Measurements from ENCODE around the gene PREX1. TPM values are rescaled to one million over a fixed set of nuclear protein-coding genes. Genes with fewer than 3 reads are reported as not detected.

PREX1 gene
- total and polyA plus RNA-seq, 2 experiments from 2014 or later: 2.4 to 10.3 TPM

- TF ChIP-seq CTCF (conservative IDR thresholded peaks at IDR 0.05; ENCODE audit: low read depth in 2 of 2): no peak
- no peak for TF ChIP-seq ZNF114 (CRISPR knock-in tag; IDR thresholded peaks at IDR 0.05)
- no peak for TF ChIP-seq REST (IDR thresholded peaks at IDR 0.05; ENCODE audit: unreplicated experiment)
- TF ChIP-seq STAT1 (IDR thresholded peaks at IDR 0.05; ENCODE audit: unreplicated experiment): no peak
- TF ChIP-seq EZH2phosphoT487 (IDR thresholded peaks at IDR 0.05; ENCODE audit: unreplicated experiment): no peak
- no peak for TF ChIP-seq JUNB (IDR thresholded peaks at IDR 0.05; ENCODE audit: unreplicated experiment)
- TF ChIP-seq NANOG (IDR thresholded peaks at IDR 0.05; ENCODE audit: borderline replicate concordance): no peak
These were observed 231.4 kb downstream of the PREX1 start (continued) for GRCh38 chr20:48596334-48596898.

GRCh38 chr20:48595495-48596333 is 232.1 kb downstream of the PREX1 start:
- Histone ChIP-seq H3K4me2 (no peak overlapping the region), H4K20me1 (replicated peaks; ENCODE audit: insufficient read depth) (no peaks in the 10 kb centered on the region)
- ATAC-seq: no peak
- TF ChIP-seq EZH2 (IDR thresholded peaks at IDR 0.05; ENCODE audit: low read depth, unreplicated experiment) (no peak), REST (IDR thresholded peaks at IDR 0.05; ENCODE audit: unreplicated experiment) (no peak), CTCF (conservative IDR thresholded peaks at IDR 0.05; ENCODE audit: low read depth in 2 of 2) (no peak), STAT1 (IDR thresholded peaks at IDR 0.05; ENCODE audit: unreplicated experiment) (no peak), POLR2AphosphoS5 (IDR thresholded peaks at IDR 0.05; ENCODE audit: low read depth) (no peak), JUNB (IDR thresholded peaks at IDR 0.05; ENCODE audit: unreplicated experiment) (no peak), CREB1 (CRISPR knock-in tag; IDR thresholded peaks at IDR 0.05; ENCODE audit: low read depth) (no peak), ZNF114 (CRISPR knock-in tag; IDR thresholded peaks at IDR 0.05) (no peak)

More at GRCh38 chr20:48595495-48596333, 232.1 kb downstream of the PREX1 start:
- no peaks in the 10 kb centered on the region for H3K36me3 ChIP-seq (ENCODE audit: insufficient read depth)
- H3K27ac ChIP-seq (ENCODE audit: low read depth): no peak overlapping the region
- Mint-ChIP-seq H3K36me3 (ENCODE audit: low read depth) (no peaks in the 10 kb centered on the region), H3K4me3 (no peak overlapping the region), H3K9me3 (no peaks in the 10 kb centered on the region), H3K27me3 (ENCODE audit: insufficient read depth, low read depth, poor library complexity) (peaks cover 6% of the 10 kb centered on the region), H3K27ac (no peak overlapping the region), H3K4me1 (peaks cover 9% of the 10 kb centered on the region)
- no peaks in the 10 kb centered on the region for H3K27me3 ChIP-seq (ENCODE audit: insufficient read depth)
- no peak for DNase-seq (ENCODE audit: low spot score)
- no peak overlapping the region for H3K4me3 ChIP-seq
- H3K4me1 ChIP-seq (ENCODE audit: insufficient read depth): no peaks in the 10 kb centered on the region
- H3F3A ChIP-seq (replicated peaks; ENCODE audit: low read depth): no peaks in the 10 kb centered on the region
- H3K9me2 ChIP-seq (ENCODE audit: insufficient read depth): no peaks in the 10 kb centered on the region
- H2AFZ ChIP-seq: no peak overlapping the region
- no peaks in the 10 kb centered on the region for H3K79me2 ChIP-seq (replicated peaks; ENCODE audit: insufficient read depth)
